GM12878 (cell line): ENCODE measurements around the gene BLOC1S3. TPM values are rescaled to one million over a fixed set of nuclear protein-coding genes. Genes with fewer than 3 reads are reported as not detected.

Source experiments
- ATAC-seq: fragments of 200-7000 bp; cut with Tn5 transposase; 3 replicates; pipeline ENCODE4 v1.9.1; 2020; ENCODE audit warnings: mild to moderate bottlenecking, moderate library complexity
- BruUV-seq: library from RNA; stranded (reverse); fragments of 400-500 nt; replicated peaks from 2 replicates; lab custom pipeline; 2021; lab: Mats Ljungman, UMichigan
- CTCF ChIA-PET: fragments of 300-600 bp; sonication (Branson Sonifier 250); formaldehyde crosslinking; extraction: SDS; loops from one replicate; lab custom pipeline; 2021; ENCODE audit warnings: inconsistent platforms; lab: Yijun Ruan, JAX
- POLR2A ChIA-PET: fragments of 350-600 bp; formaldehyde crosslinking; extraction: SDS; loops from one replicate; lab custom pipeline; 2021; ENCODE audit warnings: inconsistent platforms; lab: Charles Lee
- RAD21 ChIA-PET: fragments of 300-600 bp; sonication (Branson Sonifier 250); formaldehyde crosslinking; loops from one replicate; lab custom pipeline; 2023; ENCODE audit warnings: antibody characterized with exemption; ENCODE audit not compliant: unreplicated experiment; lab: Charles Lee
- SMC1A ChIA-PET: fragments of 300-600 bp; sonication (Branson Sonifier 250); formaldehyde crosslinking; loops from one replicate; lab custom pipeline; 2023; ENCODE audit not compliant: unreplicated experiment, uncharacterized antibody; lab: Charles Lee
- DNase-seq: peaks from one replicate; pipeline ENCODE4 v3.0.0-alpha.2; 2011; ENCODE audit warnings: low read depth, low spot score
- FAIRE-seq: peaks from 3 replicates; lab custom pipeline; 2011; peaks lifted over from hg19 to GRCh38; lab: Jason Lieb, UNC
- H2AFZ ChIP-seq: 2 replicates; pipeline ENCODE4 v1.6.0; 2011; ENCODE audit warnings: low read depth, low read length, control low read depth; ENCODE audit not compliant: control insufficient read depth
- H3K27ac ChIP-seq: 2 replicates; pipeline ENCODE4 v1.5.1; 2011; ENCODE audit warnings: control low read depth; ENCODE audit not compliant: control insufficient read depth, insufficient read depth
- H3K27me3 ChIP-seq, 2 experiments: replicated peaks in 1 of 2; 2 replicates each; pipeline versions ENCODE4 v1.6.0 to v1.6.1; 2011; ENCODE audit warnings: low read length in 1 of 2; ENCODE audit not compliant: control insufficient read depth in 2 of 2, insufficient read depth in 2 of 2
- H3K36me3 ChIP-seq, 2 experiments: 2 replicates each; pipeline ENCODE4 v1.5.1; 2011; ENCODE audit warnings: low read length in 1 of 2; ENCODE audit not compliant: control insufficient read depth in 2 of 2, insufficient read depth in 2 of 2
- H3K4me1 ChIP-seq: 2 replicates; pipeline ENCODE4 v1.6.1; 2011; ENCODE audit warnings: mild to moderate bottlenecking, low read length, moderate library complexity, mixed read lengths; ENCODE audit not compliant: control insufficient read depth, insufficient read depth
- H3K4me2 ChIP-seq: 2 replicates; pipeline ENCODE4 v1.6.0; 2011; ENCODE audit warnings: control low read depth; ENCODE audit not compliant: control insufficient read depth, insufficient read depth
- H3K4me3 ChIP-seq: fragments of 200-600 bp; sonication (generic); 2 replicates; pipeline ENCODE4 v1.5.1; 2016
- H3K79me2 ChIP-seq: 2 replicates; pipeline ENCODE4 v1.6.0; 2011; ENCODE audit warnings: low read length; ENCODE audit not compliant: control insufficient read depth, insufficient read depth
- H3K9ac ChIP-seq: 2 replicates; pipeline ENCODE4 v1.8.0; 2011; ENCODE audit warnings: low read length, control low read depth, mixed read lengths; ENCODE audit not compliant: control insufficient read depth, insufficient read depth
- H3K9me3 ChIP-seq: replicated peaks from 3 replicates; pipeline ENCODE4 v1.5.1; 2011; ENCODE audit warnings: mild to moderate bottlenecking, low read length; ENCODE audit not compliant: control insufficient read depth, insufficient read depth
- H4K20me1 ChIP-seq: 2 replicates; pipeline ENCODE4 v1.6.0; 2011; ENCODE audit not compliant: control insufficient read depth, insufficient read depth
- BCL3 ChIP-seq: IDR thresholded peaks from 2 replicates; pipeline ENCODE4 v1.6.1; 2011; ENCODE audit warnings: borderline replicate concordance, low read depth, mild to moderate bottlenecking, moderate library complexity, low read length; ENCODE audit not compliant: insufficient read depth, poor library complexity, severe bottlenecking
- CEBPZ ChIP-seq: fragments of 150-350 bp; IDR thresholded peaks from 2 replicates; pipeline ENCODE4 v1.6.1; 2016; ENCODE audit warnings: low read depth, low read length
- FOS ChIP-seq: IDR thresholded peaks from 3 replicates; pipeline ENCODE4 v1.6.1; 2011; ENCODE audit warnings: borderline replicate concordance; ENCODE audit not compliant: insufficient read length; ENCODE audit errors: extremely low read depth
- HDAC2 ChIP-seq: fragments of 200-600 bp; sonication (generic); IDR thresholded peaks from 2 replicates; pipeline ENCODE4 v1.6.1; 2017
- HDAC6 ChIP-seq: fragments of 200-600 bp; sonication (generic); IDR thresholded peaks from one replicate; pipeline ENCODE4 v1.8.0; 2017; ENCODE audit warnings: antibody characterized with exemption; ENCODE audit not compliant: unreplicated experiment
- POU2F2 ChIP-seq: IDR thresholded peaks from 3 replicates; pipeline ENCODE4 v1.6.1; 2011; ENCODE audit warnings: low read depth, mild to moderate bottlenecking, low read length, borderline replicate concordance
- RELB ChIP-seq: fragments of 450-650 bp; IDR thresholded peaks from 2 replicates; pipeline ENCODE4 v1.6.1; 2017; ENCODE audit warnings: low read depth, mild to moderate bottlenecking, moderate library complexity
- SMAD1 ChIP-seq: fragments of 450-650 bp; IDR thresholded peaks from 2 replicates; pipeline ENCODE4 v1.6.1; 2018; ENCODE audit warnings: mild to moderate bottlenecking, low read depth; ENCODE audit not compliant: partially characterized antibody
- TCF12 ChIP-seq: IDR thresholded peaks from 2 replicates; pipeline ENCODE4 v1.6.1; 2011; ENCODE audit warnings: low read depth, mild to moderate bottlenecking, low read length
- ZBTB33 ChIP-seq: fragments of 450-650 bp; IDR thresholded peaks from 2 replicates; pipeline ENCODE4 v1.6.1; 2017; ENCODE audit warnings: mild to moderate bottlenecking
- ZNF622 ChIP-seq: fragments of 450-650 bp; IDR thresholded peaks from 2 replicates; pipeline ENCODE4 v1.6.1; 2017; ENCODE audit warnings: mild to moderate bottlenecking, inconsistent platforms
- WGBS: methylation state at CpG from one replicate; pipeline ENCODE4 v1.1.6; 2016; ENCODE audit warnings: low lambda C conversion rate; ENCODE audit not compliant: insufficient replicate concordance, insufficient coverage; ENCODE audit errors: missing lambda C conversion rate; 5-methylcytosine and 5-hydroxymethylcytosine counted together
- in situ Hi-C: fragments of 300-500 bp; cut with MboI; formaldehyde crosslinking; loops from 9 replicates; pipeline ENCODE4 v1.14.3; 2018; ENCODE audit warnings: mixed read lengths
- intact Hi-C: fragments of 100-400 bp; cut with micrococcal nuclease; formaldehyde crosslinking; loops from one replicate; pipeline ENCODE4 v1.14.2; 2022; ENCODE audit not compliant: unreplicated experiment
- polyA plus RNA-seq, 11 experiments: library from polyadenylated mRNA; depleted of rRNA in 4 of 11; unstranded in 6 of 11; stranded (reverse) in 5 of 11; fragments of >200 nt; fragmentation: Nextera tagmentation in 4 of 11; fragmentation: Illumina TruSeq in 1 of 11; extraction: Ambion mirVana in 4 of 11; extraction: Trizol in 1 of 11; gene quantifications; 1 replicate in 1 of 11; 2 replicates in 10 of 11; pipeline versions ENCODE4 v1.2.1 to v1.2.3, GENCODE V29; 2011 to 2016; ENCODE audit warnings: inconsistent platforms in 2 of 11, missing spikeins in 2 of 11, low read depth in 1 of 11
- total RNA-seq, 4 experiments: library from RNA; depleted of rRNA in 3 of 4; stranded (reverse); fragments of >200 nt in 3 of 4; fragmentation: Illumina TruSeq in 1 of 4; extraction: Trizol in 1 of 4; gene quantifications; 2 replicates each; pipeline versions ENCODE4 v1.2.1 to v1.2.3, GENCODE V29; 2013 to 2021

BLOC1S3 gene
- total and polyA plus RNA-seq, 10 of the 15 experiments (the other 5 are each of a cell fraction or from before 2014, with no cell fraction given) = 3.6 to 18.3 (median 10.4) TPM

GRCh38 chr19:45218426-45218825, 39.8 kb downstream of the BLOC1S3 start:
- H3K27me3 ChIP-seq = peaks cover 2 to 3% of the 10 kb centered on the region in 2 experiments
- H3K4me3 ChIP-seq = no peak overlapping the region
- no peak overlapping the region for H2AFZ ChIP-seq
- no TSS peak for BruUV-seq
- DNase-seq (no peak), ATAC-seq (no peak), FAIRE-seq (no peak)
- no peak overlapping the region for H3K27ac ChIP-seq
- 38% methylated on average over 4 of the region's 4 CpGs for WGBS
- in situ Hi-C loops (no loop called here), intact Hi-C loops (no loop called here)
- CTCF ChIA-PET = interaction anchor here (0.6 kb wide), 1 partner anchor 608 kb away, joined by 3 read pairs; no protein-coding TSS in a partner anchor
- TF ChIP-seq HDAC6 (no peak), FOS (no peak), TCF12 (no peak), HDAC2 (no peak), RELB (no peak), POU2F2 (no peak), CEBPZ (no peak), SMAD1 (no peak), ZNF622 (no peak), ZBTB33 (no peak), BCL3 (no peak)
- no peak overlapping the region for H3K4me2 ChIP-seq
- H3K4me1 ChIP-seq = no peaks in the 10 kb centered on the region
- POLR2A ChIA-PET = no interaction called here
- H4K20me1 ChIP-seq = no peaks in the 10 kb centered on the region
- H3K9me3 ChIP-seq = no peaks in the 10 kb centered on the region
- H3K36me3 ChIP-seq = no peaks in the 10 kb centered on the region
- H3K9ac ChIP-seq = no peak overlapping the region
- H3K79me2 ChIP-seq = no peaks in the 10 kb centered on the region
- RAD21 ChIA-PET = no interaction called here
- SMC1A ChIA-PET = interaction anchor here (0.7 kb wide), 1 partner anchor 264 kb away, joined by 4 read pairs; no protein-coding TSS in a partner anchor
